ENCODE data around the gene SBF2.

- TF ChIP-seq POLR2A (IDR thresholded peaks at IDR 0.05; ENCODE audit: low read depth, low read length) (no peak), TAF1 (IDR thresholded peaks at IDR 0.05; ENCODE audit: low read depth, low read length) (no peak), POLR2AphosphoS5 (IDR thresholded peaks at IDR 0.05; ENCODE audit: low read depth, low read length) (no peak), SPI1 (IDR thresholded peaks at IDR 0.05; ENCODE audit: low read depth, low read length) (no peak)
These were observed 29.1 kb upstream of the SBF2 start for GRCh38 chr11:10322830-10323792.
